CD4-positive, alpha-beta T cell (primary cell): ENCODE measurements around the gene IRX2. TPM values are rescaled to one million over a fixed set of nuclear protein-coding genes. Genes with fewer than 3 reads are reported as not detected.

Source experiments
- ATAC-seq: fragments of 200-7000 bp; cut with Tn5 transposase; one replicate; pipeline ENCODE4 v1.10.0; 2022; ENCODE audit warnings: mild to moderate bottlenecking; ENCODE audit not compliant: poor library complexity
- CTCF ChIA-PET: fragments of 350-600 bp; sonication (Branson Sonifier 250); formaldehyde crosslinking; loops from one replicate; lab custom pipeline; 2021; ENCODE audit warnings: antibody characterized with exemption, inconsistent platforms; lab: Charles Lee
- POLR2A ChIA-PET: fragments of 350-600 bp; sonication (Branson Sonifier 250); formaldehyde crosslinking; loops from one replicate; lab custom pipeline; 2021; ENCODE audit warnings: antibody characterized with exemption, inconsistent platforms; lab: Charles Lee
- DNase-seq, 14 experiments: peaks; one replicate each; pipeline ENCODE4 v3.0.0-alpha.2; 2013 to 2020; ENCODE audit warnings: mixed read lengths in 2 of 14
- H3K27ac ChIP-seq, 2 donors: one replicate each; pipeline versions ENCODE4 v1.5.1 to v1.7.0; 2013; ENCODE audit warnings: low read length in 2 of 2, low read depth in 1 of 2, mild to moderate bottlenecking in 1 of 2
- H3K27me3 ChIP-seq, 2 experiments: 1 replicate in 1 of 2; 2 replicates in 1 of 2; pipeline versions ENCODE4 v1.6.1 to v1.7.0; 2013; ENCODE audit warnings: low read length in 2 of 2, control low read depth in 1 of 2, mild to moderate bottlenecking in 1 of 2, moderate library complexity in 1 of 2; ENCODE audit not compliant: insufficient read depth in 2 of 2, control insufficient read depth in 1 of 2
- H3K36me3 ChIP-seq: one replicate; pipeline ENCODE4 v1.6.1; 2013; ENCODE audit warnings: low read length, control low read depth; ENCODE audit not compliant: insufficient read depth
- H3K4me1 ChIP-seq: one replicate; pipeline ENCODE4 v1.6.1; 2013; ENCODE audit warnings: low read length, control low read depth; ENCODE audit not compliant: insufficient read depth
- H3K4me3 ChIP-seq: one replicate; pipeline ENCODE4 v1.5.1; 2013; ENCODE audit warnings: mild to moderate bottlenecking, low read length, moderate library complexity
- H3K9me3 ChIP-seq, 2 experiments: 1 replicate in 1 of 2; 2 replicates in 1 of 2; pipeline versions ENCODE4 v1.6.1 to v1.7.0; 2013; ENCODE audit warnings: low read length in 2 of 2, mild to moderate bottlenecking in 2 of 2, control low read depth in 1 of 2, moderate library complexity in 1 of 2; ENCODE audit not compliant: control insufficient read depth in 1 of 2, insufficient read depth in 1 of 2
- H3K27ac Mint-ChIP-seq: one replicate; pipeline ENCODE4 v1.8.0; 2020; ENCODE audit warnings: mixed read lengths
- H3K27me3 Mint-ChIP-seq: one replicate; pipeline ENCODE4 v1.8.0; 2021; ENCODE audit warnings: mixed read lengths
- H3K36me3 Mint-ChIP-seq: one replicate; pipeline ENCODE4 v1.8.0; 2021; ENCODE audit warnings: low read depth, mixed read lengths
- H3K4me1 Mint-ChIP-seq: one replicate; pipeline ENCODE4 v1.8.0; 2021; ENCODE audit warnings: low read depth, mixed read lengths
- H3K4me3 Mint-ChIP-seq: one replicate; pipeline ENCODE4 v1.8.0; 2020; ENCODE audit warnings: mild to moderate bottlenecking, mixed read lengths
- H3K9me3 Mint-ChIP-seq: one replicate; pipeline ENCODE4 v1.8.0; 2020; ENCODE audit warnings: mixed read lengths
- intact Hi-C, 2 experiments: fragments of 100-400 bp; cut with DNase I in 1 of 2; cut with micrococcal nuclease in 1 of 2; formaldehyde crosslinking; loops; one replicate each; pipeline versions ENCODE4 v1.15.1 to v1.9.0; 2023 to 2025; cut with DNase I, micrococcal nuclease
- total RNA-seq, 174 experiments: library from RNA in 2 of 174; stranded (reverse) in 2 of 174; gene quantifications; one replicate each; pipeline ENCODE4 v1.2.3 and lab custom pipeline; 2021 to 2026
- TF ChIP-seq, protein P1 (sequence below): fragments of 200-600 bp; IDR thresholded peaks from one replicate; pipeline ENCODE4 v1.8.0; 2022; ENCODE audit warnings: antibody characterized with exemption, mild to moderate bottlenecking

Gene IRX2
- total RNA-seq, 2 experiments from 2014 or later = not detected

DNA sequence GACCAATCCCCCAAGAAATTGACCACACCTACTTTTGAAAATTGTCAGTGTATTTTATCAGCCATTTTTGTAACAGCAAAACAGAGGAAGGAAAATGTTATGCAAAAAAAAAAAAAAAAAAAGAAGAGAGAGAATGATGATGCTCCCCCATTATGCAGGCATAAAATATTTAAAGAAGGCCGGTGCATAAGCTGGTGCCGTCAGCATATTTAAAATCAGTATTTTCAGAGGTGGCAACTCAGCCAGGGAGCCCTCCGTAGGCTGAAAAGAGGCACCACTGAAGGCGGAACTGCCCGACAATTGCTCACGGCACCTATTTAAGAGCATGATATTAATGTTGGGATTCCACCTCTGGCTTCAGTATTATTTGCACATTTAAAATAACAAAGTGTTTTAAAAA is 33.4 kb downstream of the IRX2 start:
- no peaks in the 10 kb centered on the region for H3K36me3 ChIP-seq
- Mint-ChIP-seq H3K27me3 (peaks cover 4% of the 10 kb centered on the region), H3K9me3 (no peaks in the 10 kb centered on the region), H3K4me1 (no peaks in the 10 kb centered on the region), H3K4me3 (no peak overlapping the region), H3K36me3 (no peaks in the 10 kb centered on the region), H3K27ac (no peak overlapping the region)
- no peak for ATAC-seq
- TF ChIP-seq, protein P1, sequence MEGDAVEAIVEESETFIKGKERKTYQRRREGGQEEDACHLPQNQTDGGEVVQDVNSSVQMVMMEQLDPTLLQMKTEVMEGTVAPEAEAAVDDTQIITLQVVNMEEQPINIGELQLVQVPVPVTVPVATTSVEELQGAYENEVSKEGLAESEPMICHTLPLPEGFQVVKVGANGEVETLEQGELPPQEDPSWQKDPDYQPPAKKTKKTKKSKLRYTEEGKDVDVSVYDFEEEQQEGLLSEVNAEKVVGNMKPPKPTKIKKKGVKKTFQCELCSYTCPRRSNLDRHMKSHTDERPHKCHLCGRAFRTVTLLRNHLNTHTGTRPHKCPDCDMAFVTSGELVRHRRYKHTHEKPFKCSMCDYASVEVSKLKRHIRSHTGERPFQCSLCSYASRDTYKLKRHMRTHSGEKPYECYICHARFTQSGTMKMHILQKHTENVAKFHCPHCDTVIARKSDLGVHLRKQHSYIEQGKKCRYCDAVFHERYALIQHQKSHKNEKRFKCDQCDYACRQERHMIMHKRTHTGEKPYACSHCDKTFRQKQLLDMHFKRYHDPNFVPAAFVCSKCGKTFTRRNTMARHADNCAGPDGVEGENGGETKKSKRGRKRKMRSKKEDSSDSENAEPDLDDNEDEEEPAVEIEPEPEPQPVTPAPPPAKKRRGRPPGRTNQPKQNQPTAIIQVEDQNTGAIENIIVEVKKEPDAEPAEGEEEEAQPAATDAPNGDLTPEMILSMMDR = no peak
- no peaks in the 10 kb centered on the region for H3K4me1 ChIP-seq
- H3K27ac ChIP-seq = no peak overlapping the region
- peaks cover 0 to 29% of the 10 kb centered on the region in 2 experiments for H3K9me3 ChIP-seq
- DNase-seq = no peak
- intact Hi-C loops = no loop called here
- no peak overlapping the region for H3K4me3 ChIP-seq
- no peaks in the 10 kb centered on the region for H3K27me3 ChIP-seq
- POLR2A ChIA-PET = no interaction called here
- CTCF ChIA-PET = no interaction called here

DNA sequence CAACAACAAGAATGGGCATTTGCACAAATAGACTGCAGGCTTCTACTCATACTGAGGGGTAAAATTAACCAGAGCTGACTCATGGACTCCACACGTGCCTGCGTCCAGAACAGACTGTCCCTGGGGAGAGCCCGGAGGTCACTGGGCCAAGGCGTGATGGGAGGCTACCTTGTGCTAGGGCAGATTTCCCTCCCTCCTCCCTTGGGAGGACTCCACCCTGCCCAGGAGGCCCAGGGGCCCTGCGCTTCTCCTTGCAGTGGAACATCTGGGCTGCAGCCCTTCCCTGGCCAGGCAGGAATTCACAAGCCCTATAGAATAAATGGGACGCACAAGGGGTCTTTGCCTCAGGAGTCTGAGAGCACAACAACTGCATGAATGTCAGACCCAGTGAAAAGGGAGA is 35.6 kb downstream of the IRX2 start:
- POLR2A ChIA-PET = no interaction called here
- Mint-ChIP-seq H3K9me3 (no peaks in the 10 kb centered on the region), H3K27me3 (peaks cover 8% of the 10 kb centered on the region), H3K4me3 (no peak overlapping the region), H3K4me1 (no peaks in the 10 kb centered on the region), H3K36me3 (no peaks in the 10 kb centered on the region), H3K27ac (no peak overlapping the region)
- no peak for ATAC-seq
- DNase-seq = no peak
- Histone ChIP-seq H3K4me3 (no peak overlapping the region), H3K27ac (no peak overlapping the region), H3K9me3 (peaks cover 0 to 32% of the 10 kb centered on the region in 2 experiments), H3K36me3 (no peaks in the 10 kb centered on the region), H3K27me3 (no peaks in the 10 kb centered on the region), H3K4me1 (no peaks in the 10 kb centered on the region)
- TF ChIP-seq, protein P1 = no peak
- CTCF ChIA-PET = no interaction called here
- intact Hi-C loops = no loop called here

DNA sequence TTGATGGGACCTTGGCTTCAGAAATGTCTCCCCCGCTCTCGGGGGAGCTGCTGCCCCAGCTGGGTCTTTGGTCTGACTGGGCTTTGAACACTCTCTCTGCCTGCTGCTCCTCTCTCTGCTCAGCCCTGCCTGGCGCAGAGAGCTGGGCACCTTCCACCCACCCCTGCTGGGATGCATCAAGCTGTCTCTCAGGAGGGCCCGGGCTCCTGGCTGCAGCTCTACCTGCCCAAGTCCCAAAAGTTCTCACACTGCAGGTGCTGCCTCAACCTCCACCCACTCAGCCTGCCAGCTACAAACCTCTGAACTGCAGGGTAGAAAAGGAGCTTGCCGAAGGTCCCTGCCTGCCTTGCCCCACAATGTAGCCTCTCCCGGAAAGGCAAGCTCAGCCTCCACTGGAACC is 36.7 kb downstream of the IRX2 start:
- Mint-ChIP-seq H3K27me3 (peaks cover 4% of the 10 kb centered on the region), H3K4me3 (no peak overlapping the region), H3K4me1 (no peaks in the 10 kb centered on the region), H3K36me3 (no peaks in the 10 kb centered on the region), H3K9me3 (no peaks in the 10 kb centered on the region), H3K27ac (no peak overlapping the region)
- Histone ChIP-seq H3K4me1 (no peaks in the 10 kb centered on the region), H3K9me3 (peaks cover 0 to 39% of the 10 kb centered on the region in 2 experiments), H3K36me3 (no peaks in the 10 kb centered on the region), H3K27me3 (no peaks in the 10 kb centered on the region), H3K4me3 (no peak overlapping the region), H3K27ac (no peak overlapping the region)
- POLR2A ChIA-PET = no interaction called here
- CTCF ChIA-PET = no interaction called here
- no peak for DNase-seq
- TF ChIP-seq, protein P1 = no peak
- intact Hi-C loops = no loop called here
- no peak for ATAC-seq
